Neural cell (in vitro differentiated cells): Measurements from ENCODE around the gene MAP3K19. TPM values are rescaled to one million over a fixed set of nuclear protein-coding genes. Genes with fewer than 3 reads are reported as not detected.

ENCODE experiments used
- H2AFZ ChIP-seq: fragments of 200-600, 300-800 bp; sonication (generic), shearing (Covaris generic); 2 replicates; pipeline ENCODE4 v1.6.0; 2014; ENCODE audit warnings: low read depth, mild to moderate bottlenecking, antibody characterized with exemption, low read length, moderate library complexity
- H3F3A ChIP-seq: fragments of 200-600 bp; shearing (Covaris generic); 2 replicates; pipeline ENCODE4 v1.6.1; 2016; ENCODE audit warnings: mild to moderate bottlenecking, moderate library complexity, mixed read lengths, antibody characterized with exemption, low read length; ENCODE audit not compliant: insufficient read depth, poor library complexity, severe bottlenecking
- H3K27ac ChIP-seq: fragments of 200-600, 300-800 bp; sonication (generic), shearing (Covaris generic); 2 replicates; pipeline ENCODE4 v1.5.1; 2014; ENCODE audit warnings: mild to moderate bottlenecking, low read length, moderate library complexity
- H3K27me3 ChIP-seq: fragments of 300-800, 200-600 bp; sonication (generic), shearing (Covaris generic); 2 replicates; pipeline ENCODE4 v1.6.0; 2014; ENCODE audit warnings: mild to moderate bottlenecking, low read depth, low read length, moderate library complexity; ENCODE audit not compliant: insufficient read depth
- H3K36me3 ChIP-seq: fragments of 300-800, 200-600 bp; sonication (generic), shearing (Covaris generic); 2 replicates; pipeline ENCODE4 v1.5.1; 2014; ENCODE audit warnings: mild to moderate bottlenecking, antibody characterized with exemption, low read length, moderate library complexity; ENCODE audit not compliant: insufficient read depth
- H3K4me2 ChIP-seq: fragments of 300-800, 200-600 bp; sonication (generic), shearing (Covaris generic); 2 replicates; pipeline ENCODE4 v1.6.0; 2014; ENCODE audit warnings: mild to moderate bottlenecking, low read length
- H3K4me3 ChIP-seq: fragments of 300-800, 200-600 bp; sonication (generic), shearing (Covaris generic); 2 replicates; pipeline ENCODE4 v1.5.1; 2014; ENCODE audit warnings: mild to moderate bottlenecking, low read length, moderate library complexity
- H3K79me2 ChIP-seq: fragments of 200-600 bp; shearing (Covaris generic); replicated peaks from 2 replicates; pipeline ENCODE4 v1.6.0; 2014; ENCODE audit warnings: mild to moderate bottlenecking, low read length, moderate library complexity; ENCODE audit not compliant: insufficient read depth
- H3K9ac ChIP-seq: fragments of 300-800, 200-600 bp; sonication (generic), shearing (Covaris generic); 2 replicates; pipeline ENCODE4 v1.6.1; 2016; ENCODE audit warnings: mild to moderate bottlenecking, low read length, mixed read lengths
- H3K9me2 ChIP-seq: fragments of 200-600 bp; shearing (Covaris generic); 2 replicates; pipeline ENCODE4 v1.6.1; 2016; ENCODE audit warnings: mild to moderate bottlenecking, low read length, mixed read lengths; ENCODE audit not compliant: insufficient read depth
- H3K9me3 ChIP-seq: fragments of 200-600, 300-800 bp; sonication (generic), shearing (Covaris generic); 2 replicates; pipeline ENCODE4 v1.6.1; 2016; ENCODE audit warnings: mild to moderate bottlenecking, mixed run types, low read length, moderate library complexity, mixed read lengths
- H4K20me1 ChIP-seq: fragments of 200-600 bp; shearing (Covaris generic); 2 replicates; pipeline ENCODE4 v1.6.1; 2016; ENCODE audit warnings: mild to moderate bottlenecking, mixed run types; ENCODE audit not compliant: insufficient read depth
- CTCF ChIP-seq: fragments of 450-650 bp; IDR thresholded peaks from 2 replicates; pipeline ENCODE4 v1.5.1; 2014; ENCODE audit warnings: antibody characterized with exemption, mild to moderate bottlenecking, moderate library complexity; ENCODE audit not compliant: poor library complexity, severe bottlenecking
- EP300 ChIP-seq: fragments of 450-650 bp; conservative IDR thresholded peaks from 2 replicates; pipeline ENCODE4 v1.6.1; 2014; ENCODE audit warnings: antibody characterized with exemption, mild to moderate bottlenecking, moderate library complexity; ENCODE audit not compliant: poor library complexity, severe bottlenecking
- EZH2 ChIP-seq: fragments of 200-600, 300-800 bp; shearing (Covaris generic), sonication (generic); IDR thresholded peaks from 2 replicates; pipeline ENCODE4 v1.6.1; 2014; ENCODE audit warnings: antibody characterized with exemption, low read length, borderline replicate concordance, mild to moderate bottlenecking; ENCODE audit not compliant: insufficient read depth, poor library complexity, severe bottlenecking
- MXI1 ChIP-seq: fragments of 450-650 bp; conservative IDR thresholded peaks from 2 replicates; pipeline ENCODE4 v1.6.1; 2014; ENCODE audit warnings: antibody characterized with exemption, mild to moderate bottlenecking; ENCODE audit not compliant: poor library complexity, severe bottlenecking
- POLR2AphosphoS5 ChIP-seq: IDR thresholded peaks from 2 replicates; pipeline ENCODE4 v1.6.1; 2012
- RAD21 ChIP-seq: fragments of 450-650 bp; conservative IDR thresholded peaks from 2 replicates; pipeline ENCODE4 v1.6.1; 2014; ENCODE audit warnings: antibody characterized with exemption, mild to moderate bottlenecking, moderate library complexity
- REST ChIP-seq: IDR thresholded peaks from 2 replicates; pipeline ENCODE4 v1.6.1; 2012; ENCODE audit warnings: borderline replicate concordance
- SMC3 ChIP-seq: fragments of 450-650 bp; conservative IDR thresholded peaks from 2 replicates; pipeline ENCODE4 v1.6.1; 2014; ENCODE audit warnings: antibody characterized with exemption, mild to moderate bottlenecking, moderate library complexity; ENCODE audit not compliant: poor library complexity
- TAF1 ChIP-seq: IDR thresholded peaks from 2 replicates; pipeline ENCODE4 v1.6.1; 2012; ENCODE audit warnings: low read depth
- polyA plus RNA-seq: library from polyadenylated mRNA; depleted of rRNA; stranded (reverse); fragments of >200 nt; gene quantifications from 2 replicates; pipeline ENCODE4 v1.2.3, GENCODE V29; 2014

Gene MAP3K19
- polyA plus RNA-seq, 1 donor from 2014 or later = not detected

- Histone ChIP-seq H3K9me3 (no peaks in the 10 kb centered on the region), H3K36me3 (no peaks in the 10 kb centered on the region), H3K9me2 (no peaks in the 10 kb centered on the region), H3K4me2 (no peak overlapping the region), H3K79me2 (peaks cover 10% of the 10 kb centered on the region), H3K27ac (no peak overlapping the region), H4K20me1 (no peaks in the 10 kb centered on the region), H2AFZ (no peak overlapping the region), H3K4me3 (no peak overlapping the region), H3K9ac (no peak overlapping the region), H3K27me3 (no peaks in the 10 kb centered on the region), H3F3A (no peaks in the 10 kb centered on the region)
- TF ChIP-seq MXI1 (no peak), EP300 (no peak), CTCF (no peak), TAF1 (no peak), RAD21 (no peak), REST (no peak), EZH2 (no peak)
Observed at GRCh38 chr2:135048122-135048521, 875 bp upstream of the MAP3K19 start.

GRCh38 chr2:135043345-135043744, 3.9 kb downstream of the MAP3K19 start:
- Histone ChIP-seq H3K9me3 (no peaks in the 10 kb centered on the region), H3K79me2 (no peaks in the 10 kb centered on the region), H2AFZ (no peak overlapping the region), H3K4me2 (no peak overlapping the region), H3K36me3 (no peaks in the 10 kb centered on the region), H3K4me3 (no peak overlapping the region), H3K27me3 (no peaks in the 10 kb centered on the region), H3K9ac (no peak overlapping the region), H3K9me2 (no peaks in the 10 kb centered on the region), H3F3A (no peaks in the 10 kb centered on the region), H3K27ac (no peak overlapping the region), H4K20me1 (no peaks in the 10 kb centered on the region)
- TF ChIP-seq POLR2AphosphoS5 (no peak), CTCF (no peak), EZH2 (no peak), TAF1 (no peak), SMC3 (no peak), EP300 (no peak), MXI1 (no peak), REST (no peak), RAD21 (no peak)
